HG03469 (cell line): ENCODE results near the gene CMTM2.

Source experiments
- ATAC-seq: cut with Tn5 transposase; IDR thresholded peaks from one replicate; pipeline ENCODE4 v1.9.1; 2021; ENCODE audit warnings: mild to moderate bottlenecking, moderate library complexity, moderate number of reproducible peaks; ENCODE audit not compliant: unreplicated experiment

The CMTM2 gene, protein sequence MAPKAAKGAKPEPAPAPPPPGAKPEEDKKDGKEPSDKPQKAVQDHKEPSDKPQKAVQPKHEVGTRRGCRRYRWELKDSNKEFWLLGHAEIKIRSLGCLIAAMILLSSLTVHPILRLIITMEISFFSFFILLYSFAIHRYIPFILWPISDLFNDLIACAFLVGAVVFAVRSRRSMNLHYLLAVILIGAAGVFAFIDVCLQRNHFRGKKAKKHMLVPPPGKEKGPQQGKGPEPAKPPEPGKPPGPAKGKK

DNA sequence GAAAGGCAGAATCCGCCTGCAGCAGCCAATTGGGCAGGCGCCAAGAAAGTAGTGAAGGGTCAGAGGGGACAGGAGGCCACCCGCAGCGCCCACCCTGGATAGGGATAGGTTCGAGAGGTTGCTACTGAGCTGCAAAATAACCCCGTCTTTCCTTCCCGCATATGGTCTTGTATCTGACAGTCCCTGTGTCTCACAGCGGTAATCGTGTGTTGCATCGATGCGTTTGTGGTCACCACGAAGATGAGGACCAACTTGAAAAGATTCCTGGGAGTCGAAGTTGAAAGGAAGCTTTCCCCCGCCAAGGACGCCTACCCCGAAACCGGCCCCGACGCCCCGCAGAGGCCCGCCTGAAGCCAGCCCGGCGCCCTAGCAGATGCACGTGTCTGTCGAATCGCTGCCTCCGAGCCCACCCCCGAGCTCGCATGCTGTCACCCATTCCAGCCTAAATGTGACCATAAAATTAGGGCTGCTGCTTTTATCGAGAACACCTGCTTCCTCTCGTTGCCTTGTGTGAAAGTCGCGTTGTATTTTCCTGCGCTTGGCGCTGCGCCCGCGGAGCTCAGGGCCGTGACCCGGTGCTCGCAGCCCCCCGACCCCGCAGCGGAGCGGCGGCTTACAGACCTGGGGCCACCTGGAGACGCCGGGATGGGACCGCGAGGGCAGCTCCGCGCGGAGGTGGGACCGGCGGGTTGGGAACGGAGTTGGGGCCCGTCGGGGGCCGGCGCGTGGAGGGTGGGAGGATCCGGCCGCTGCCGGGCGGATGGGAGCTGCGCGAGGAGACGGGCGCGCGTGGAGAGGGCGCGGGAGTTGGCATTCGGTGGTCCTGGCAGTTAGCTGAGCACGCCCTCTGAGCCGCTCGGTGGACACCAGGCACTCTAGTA lies at the start of gene CMTM2:
CMTM2 (plus strand) TSS at position 813 of the 881 bp plus-strand sequence. CDS start 145 bp downstream, outside the sequence.
- no peak for ATAC-seq

DNA sequence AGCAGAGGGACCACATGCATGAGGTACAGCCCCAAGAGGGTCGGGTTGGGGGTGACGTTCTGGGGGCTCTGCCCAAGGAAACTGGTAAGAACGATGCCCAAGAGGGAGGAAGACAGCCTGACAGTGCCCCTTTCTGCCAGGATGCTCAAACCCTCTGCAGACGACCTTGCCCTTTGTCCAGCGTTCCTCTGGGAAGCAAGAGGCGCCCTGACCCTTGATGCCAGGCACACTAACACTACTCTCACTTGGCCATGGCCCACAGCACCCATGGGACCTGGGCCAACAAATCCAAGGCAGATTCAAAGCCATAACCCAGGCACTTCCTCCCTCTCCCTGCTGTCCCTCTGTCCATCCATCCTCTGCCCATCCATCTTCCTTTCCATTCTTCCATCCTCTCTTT lies 49.8 kb upstream of the CMTM2 start:
- no peak for ATAC-seq

DNA sequence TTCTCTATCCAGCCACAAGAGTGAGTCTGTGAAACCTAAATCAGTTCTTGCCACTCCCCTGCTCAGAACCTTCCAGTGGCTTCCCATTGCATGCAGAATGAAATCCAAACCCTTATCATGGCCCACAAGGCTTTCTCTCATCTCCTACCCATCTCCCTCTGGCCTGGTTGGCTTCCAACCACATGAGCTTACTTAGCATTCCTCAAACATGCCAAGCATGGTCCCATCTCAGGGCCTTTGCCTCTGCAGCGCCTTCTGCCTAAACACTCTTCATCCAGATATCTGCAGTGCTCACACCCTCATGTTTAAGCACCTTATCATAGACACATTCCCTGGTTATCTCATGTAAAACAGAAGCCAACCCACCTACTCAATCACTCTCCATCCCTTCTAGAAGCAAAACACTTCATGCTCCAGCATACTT lies 44.9 kb upstream of the CMTM2 start:
- no peak for ATAC-seq

DNA sequence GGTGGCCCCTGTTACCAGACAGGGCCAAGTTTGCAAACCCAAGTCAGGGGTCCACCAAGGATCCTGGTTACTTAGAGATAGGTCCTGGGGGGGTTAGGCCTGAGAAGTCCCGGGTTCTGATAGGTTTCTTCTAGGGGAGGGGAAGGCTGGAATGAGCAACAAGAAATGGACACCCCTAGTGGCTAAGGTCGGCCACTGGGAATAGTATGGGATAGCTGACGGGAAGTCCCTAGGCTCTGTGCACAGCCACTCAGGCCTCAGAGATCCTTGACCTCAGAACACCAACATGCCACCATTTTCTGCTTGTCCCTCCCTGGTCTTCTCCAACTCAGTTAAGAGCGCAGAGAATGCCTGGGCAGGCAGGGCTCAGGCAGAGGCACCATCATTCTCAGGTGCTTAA lies 42.7 kb upstream of the CMTM2 start:
- no peak for ATAC-seq

DNA sequence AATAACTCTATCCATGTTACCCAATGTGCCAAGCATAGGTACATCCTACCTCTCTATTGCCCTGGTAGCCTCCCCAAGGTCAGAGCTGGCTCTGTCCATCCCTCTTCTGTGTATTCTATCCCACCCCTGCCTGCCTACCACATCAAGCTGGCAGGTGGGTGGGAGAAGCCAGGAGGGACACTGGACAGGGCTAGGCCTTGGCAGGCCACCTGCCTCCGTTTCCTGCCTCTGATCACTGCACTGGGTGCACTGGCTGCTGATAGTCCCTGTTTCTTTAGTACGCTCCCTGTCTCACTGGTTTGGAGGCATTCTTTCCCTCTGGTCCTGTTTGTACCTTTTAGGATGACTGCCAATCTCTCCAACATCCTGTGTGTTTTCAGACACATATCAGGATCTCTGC lies 42.0 kb upstream of the CMTM2 start:
- ATAC-seq: no peak

DNA sequence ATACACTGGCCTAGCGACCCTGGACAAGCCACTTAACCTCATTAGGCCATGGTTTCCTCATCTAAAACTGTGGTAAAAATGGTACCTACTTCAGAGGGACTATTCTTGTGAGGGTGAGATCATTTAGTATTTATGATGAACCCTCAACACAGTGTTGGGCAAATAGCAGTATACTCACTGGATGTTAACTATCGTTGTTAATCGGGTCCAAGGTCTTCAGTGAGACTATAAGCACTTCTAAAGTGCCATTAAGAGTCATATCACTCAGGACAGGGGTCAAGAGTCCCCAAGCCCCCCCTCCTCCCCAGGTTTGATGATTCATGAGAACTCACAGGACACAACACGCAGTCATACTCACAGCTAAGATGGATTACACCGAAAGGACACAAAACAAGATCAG lies 40.4 kb upstream of the CMTM2 start:
- ATAC-seq: no peak

DNA sequence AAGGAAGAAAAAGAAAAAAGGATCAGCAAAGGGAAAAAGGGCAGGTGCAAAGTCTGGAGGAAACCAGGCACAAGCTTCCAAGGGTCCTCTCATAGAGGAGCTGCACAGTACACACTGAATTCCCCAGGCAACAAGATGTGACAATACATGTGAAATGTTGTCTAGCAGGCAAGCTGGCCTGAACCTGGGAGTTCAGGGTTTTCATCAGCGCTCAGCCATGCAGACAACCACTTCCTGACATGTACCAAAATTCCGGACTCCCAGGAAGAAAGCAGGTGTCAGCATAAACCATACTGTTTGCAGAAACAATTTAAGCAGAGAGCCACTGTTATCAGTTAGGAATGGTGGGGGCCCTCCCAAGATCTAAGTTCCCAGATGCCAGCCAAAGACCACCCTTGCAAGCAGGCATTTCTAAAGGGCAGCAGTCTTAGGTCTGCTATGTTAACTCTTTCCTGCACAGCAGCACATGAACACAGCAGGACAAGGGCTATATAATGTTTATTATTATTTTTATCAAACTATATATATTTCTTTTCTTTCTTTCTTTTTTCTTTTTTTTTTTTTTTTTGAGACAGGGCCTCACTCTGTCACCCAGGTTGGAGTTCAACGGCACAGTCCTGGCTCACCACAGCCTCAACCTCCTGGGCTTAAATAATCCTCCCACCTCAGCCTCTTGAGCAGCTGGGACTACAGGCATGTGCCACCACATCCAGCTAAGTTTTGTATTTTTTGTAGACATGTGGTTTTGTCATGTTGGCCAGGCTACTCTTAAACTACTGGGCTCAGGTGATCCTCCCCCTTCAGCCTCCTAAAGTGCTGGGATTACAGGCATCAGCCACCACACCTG lies 39.4 kb upstream of the CMTM2 start:
- peak; percentile 65 for ATAC-seq

DNA sequence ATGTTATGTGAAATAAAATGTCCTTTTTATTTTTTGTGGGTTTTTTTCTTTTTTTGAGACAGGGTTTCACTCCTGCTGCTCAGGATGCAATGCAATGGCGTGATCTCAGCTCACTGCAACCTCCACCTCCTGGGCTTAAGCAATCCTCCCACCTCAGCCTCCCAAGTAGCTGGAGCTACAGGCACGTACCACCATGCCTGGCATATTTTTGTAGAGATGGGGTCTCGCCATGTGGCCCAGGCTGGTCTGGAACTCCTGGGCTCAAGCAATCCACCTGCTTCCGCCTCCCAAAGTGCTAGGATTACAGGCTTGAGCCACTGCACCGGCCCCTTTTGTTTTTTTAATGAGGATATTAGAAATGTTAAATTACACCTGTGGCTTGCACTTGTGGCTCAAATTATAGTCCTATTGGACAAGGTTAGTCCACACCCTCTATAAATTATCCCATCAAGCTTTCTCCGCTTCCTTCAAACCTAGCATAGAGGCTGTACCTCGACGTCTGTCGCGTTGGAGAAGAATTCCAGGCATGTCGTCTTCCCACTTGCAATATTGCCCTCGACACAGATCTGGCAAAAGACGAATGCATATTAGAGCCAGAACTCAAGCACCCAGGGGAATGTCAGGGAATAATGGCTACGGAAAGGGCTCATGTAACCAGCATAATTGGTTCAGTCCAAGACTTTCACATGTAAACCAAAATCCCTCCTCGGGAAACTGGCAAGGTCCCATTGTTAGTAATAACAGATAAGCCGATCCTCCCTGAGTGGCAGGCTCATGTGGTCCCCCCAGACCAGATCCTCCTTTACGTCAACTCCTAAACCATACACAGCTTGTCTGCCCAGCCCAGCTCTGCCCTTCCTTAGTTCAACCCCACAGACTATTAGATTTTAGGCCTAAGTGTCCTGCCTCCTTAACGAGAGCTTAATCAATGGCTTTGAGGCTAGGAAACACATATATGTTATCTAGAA lies 37.6 kb upstream of the CMTM2 start:
- ATAC-seq: no peak

DNA sequence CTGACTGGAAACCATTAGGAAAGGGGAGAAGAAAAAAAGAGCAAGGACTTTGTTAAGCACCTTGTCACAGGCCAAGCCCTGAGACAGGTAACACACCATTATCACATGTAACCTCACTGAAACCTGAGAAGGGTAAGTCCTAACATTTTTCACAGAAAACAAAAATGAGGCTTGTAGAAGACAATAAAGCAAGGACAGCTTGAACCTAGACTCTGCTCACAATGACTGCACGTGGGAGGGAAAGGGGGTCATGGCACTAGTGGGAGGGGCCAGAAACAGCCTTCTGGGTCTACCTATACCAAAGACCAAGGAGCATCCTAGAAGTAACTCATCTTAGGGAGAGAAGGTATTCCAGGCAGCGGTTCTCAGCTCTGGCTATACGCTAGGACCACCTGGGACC lies 36.9 kb upstream of the CMTM2 start:
- ATAC-seq: no peak

DNA sequence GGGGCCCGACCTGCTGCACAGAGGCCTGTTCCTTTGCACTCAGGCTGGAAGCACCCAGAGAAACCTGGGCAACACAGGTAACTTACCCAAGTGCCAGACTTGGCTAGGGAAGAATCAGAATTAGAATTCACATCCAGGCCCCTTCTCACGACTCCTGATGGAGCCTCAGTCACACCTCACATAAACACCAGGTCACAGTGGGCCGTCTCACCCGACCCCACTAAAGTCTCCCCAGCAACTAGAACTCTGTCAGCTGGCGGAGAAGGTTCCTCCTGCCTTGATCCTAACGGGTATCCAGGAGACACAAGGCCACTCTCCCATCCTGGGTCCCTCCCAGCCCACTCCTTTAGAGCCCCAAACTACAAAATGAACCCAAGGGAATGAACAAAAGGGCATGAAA lies 35.7 kb upstream of the CMTM2 start:
- no peak for ATAC-seq

DNA sequence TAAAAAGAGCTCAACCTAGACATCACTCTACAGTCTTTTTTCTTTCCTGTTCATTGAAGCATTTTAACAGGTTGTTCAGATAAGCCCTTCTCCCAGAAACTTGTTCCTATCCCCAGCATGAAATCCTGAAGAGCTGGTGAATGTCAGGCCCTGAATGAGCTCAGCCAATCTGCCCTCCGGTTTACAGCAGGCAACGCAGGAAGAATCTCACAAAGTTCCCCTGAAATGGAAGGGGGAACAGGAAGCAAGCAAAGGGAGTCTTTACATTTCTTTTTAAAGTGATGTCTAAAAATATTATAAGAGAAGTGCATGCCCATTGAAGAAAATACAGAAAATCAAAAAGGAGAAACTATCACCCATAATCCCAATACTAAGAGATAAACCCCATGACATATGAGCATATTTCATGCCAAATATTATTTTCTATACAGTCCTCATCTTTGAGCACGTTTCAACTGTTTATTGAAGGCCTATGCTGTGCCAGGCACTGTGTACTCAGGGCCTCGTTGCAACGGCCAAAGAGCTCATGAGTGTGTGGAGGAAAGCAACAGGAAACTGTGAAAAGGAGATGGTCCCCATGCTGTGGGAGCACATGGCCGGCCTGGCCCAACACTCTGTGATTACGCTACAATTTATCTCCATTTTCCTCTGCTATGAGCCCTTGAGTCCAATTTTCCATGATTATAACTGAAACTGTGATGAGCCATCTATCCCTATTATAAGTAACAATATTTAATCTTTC lies 35.1 kb upstream of the CMTM2 start:
- ATAC-seq: no peak

DNA sequence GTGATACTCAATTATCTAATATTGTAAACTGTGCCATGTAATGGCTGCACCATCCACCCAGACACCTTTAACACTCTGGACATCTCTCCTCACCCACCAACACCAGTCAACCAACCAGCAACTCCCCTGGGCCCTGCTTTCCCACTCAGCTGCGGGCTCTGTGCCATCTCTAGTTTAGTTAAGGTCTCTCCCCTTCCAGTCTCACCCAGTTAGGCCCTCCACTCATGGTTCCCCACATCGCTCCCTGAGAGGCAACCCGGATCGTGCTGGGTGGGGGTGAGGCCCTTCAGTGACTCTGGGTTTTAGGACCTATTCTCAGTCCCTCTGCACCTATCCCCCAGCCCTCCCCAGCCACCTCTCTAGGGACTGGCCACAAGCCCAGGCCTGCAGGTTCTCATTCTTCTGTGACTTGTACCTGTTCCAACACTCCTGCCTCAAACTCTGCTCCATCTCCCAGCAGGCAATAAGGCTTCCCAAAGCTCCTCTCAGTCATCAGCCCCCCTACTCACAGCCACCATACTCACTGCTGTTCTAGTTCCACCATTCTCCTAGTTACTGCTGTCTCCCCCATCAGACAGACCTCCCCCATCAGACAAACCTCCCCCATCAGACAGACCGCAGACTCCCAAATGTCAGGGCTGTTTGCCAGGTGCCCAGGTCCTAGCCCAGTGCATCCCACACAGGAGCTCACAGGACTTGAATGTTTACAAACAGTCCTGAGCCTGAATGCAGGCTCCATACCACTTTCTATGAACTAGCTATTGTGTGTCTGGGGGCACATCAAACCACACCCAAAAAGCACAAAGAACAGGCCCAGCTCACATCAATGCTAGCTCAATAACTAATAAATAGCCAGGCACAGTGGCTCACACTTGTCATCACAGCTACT lies 31.9 kb upstream of the CMTM2 start:
- ATAC-seq: no peak

DNA sequence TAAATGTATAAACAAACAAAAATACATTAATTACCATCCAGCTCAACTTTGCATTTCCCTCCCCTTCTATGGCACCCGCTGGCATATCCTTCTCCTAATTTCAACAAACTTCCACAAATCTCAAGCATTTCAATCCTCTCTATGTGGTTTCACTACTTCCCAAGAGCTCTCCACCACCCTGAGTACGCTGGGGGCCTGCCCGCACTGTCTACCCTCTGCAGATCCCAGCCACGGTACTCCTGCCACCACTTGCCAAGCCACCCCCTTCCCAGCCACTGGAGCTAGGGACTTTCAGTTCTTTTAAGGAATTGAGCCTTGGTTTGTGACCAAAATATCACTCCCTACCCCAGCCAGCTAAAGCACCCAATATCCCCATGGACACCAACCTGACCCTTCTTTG lies 31.2 kb upstream of the CMTM2 start:
- no peak for ATAC-seq

DNA sequence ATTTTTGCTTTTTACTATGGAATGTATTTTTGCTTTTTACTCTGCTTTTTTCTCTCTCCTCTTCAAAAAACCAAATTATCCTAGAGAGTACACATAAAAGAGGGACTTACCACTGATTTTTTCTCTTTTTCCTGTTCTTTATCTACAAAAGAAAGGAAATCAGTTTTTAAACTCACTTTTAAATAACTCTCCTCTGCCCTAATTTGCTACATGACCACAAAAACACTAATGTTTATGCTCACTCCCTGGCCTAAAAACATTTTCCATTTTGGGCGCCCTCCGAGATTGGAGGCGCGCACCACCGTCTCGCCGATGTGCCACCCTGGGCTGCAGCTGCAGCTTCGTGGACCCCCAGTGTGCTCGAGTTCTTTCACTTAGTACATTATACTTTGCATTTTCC lies 30.4 kb upstream of the CMTM2 start:
- no peak for ATAC-seq

DNA sequence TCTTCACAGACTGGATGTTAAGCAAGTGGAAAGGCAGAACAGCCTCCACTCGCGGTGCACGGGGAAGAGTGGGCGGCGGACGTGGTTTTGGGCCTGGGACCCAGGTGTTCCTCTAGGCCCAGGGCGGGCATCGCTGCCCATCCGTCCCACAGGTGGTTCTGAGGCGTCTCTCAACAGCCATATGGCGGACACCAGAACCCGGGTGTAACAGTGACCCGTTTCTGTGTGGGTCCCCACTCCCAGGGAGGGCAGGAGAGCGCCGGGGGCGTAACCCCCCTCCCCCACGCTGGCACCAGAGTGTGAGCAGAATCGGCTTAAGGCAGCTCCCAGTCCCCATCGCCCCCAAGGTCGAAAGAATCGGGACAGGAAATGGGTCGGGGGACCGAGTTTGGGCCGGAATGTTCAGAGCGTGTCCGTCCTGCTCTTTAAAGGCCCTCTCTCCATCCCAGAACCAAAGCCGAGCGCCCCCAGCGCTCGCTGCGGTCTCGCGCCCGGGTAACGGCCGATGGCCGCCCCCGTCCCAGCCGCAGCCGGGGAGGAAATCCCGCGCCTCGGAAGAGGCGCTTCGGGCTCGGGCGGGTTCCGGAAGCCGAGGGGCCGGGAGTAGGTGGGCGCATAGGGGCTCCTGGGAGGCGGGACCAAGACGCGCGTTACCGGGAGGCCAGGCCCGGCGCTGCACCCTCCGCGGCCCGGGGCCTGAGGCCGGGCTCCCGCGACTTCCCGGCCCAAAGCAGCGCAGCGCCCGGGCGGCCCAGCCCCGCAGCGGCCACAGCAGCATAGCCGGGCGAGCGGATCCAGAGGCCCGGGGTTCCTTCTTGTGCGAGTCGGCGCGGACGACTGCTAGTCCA lies 29.8 kb upstream of the CMTM2 start, which contains the start of gene TK2:
TK2 (minus strand) TSS at position 839 of the 848 bp plus-strand sequence; CDS start at position 778, 61 bp downstream.
- no peak for ATAC-seq

DNA sequence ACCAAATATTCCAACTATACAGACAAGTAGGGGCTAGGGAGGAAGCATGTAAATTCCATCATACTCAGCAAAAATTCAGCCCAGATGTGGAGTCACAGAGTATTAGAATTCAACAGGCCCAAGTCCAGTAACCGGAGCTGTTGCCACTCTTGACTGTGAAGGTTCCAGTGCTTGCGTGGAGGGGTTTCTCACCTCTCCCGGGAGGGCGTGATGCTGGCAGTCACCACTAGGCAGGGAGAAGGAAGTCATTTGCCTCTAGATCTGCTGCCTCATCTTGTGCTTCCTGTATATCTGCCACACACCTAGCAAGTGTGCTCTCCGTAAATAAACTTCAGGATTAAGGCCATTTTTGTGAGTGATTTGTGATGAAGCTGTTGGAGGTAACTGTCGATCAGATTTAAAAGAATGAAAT lies 27.9 kb upstream of the CMTM2 start:
- ATAC-seq: no peak

DNA sequence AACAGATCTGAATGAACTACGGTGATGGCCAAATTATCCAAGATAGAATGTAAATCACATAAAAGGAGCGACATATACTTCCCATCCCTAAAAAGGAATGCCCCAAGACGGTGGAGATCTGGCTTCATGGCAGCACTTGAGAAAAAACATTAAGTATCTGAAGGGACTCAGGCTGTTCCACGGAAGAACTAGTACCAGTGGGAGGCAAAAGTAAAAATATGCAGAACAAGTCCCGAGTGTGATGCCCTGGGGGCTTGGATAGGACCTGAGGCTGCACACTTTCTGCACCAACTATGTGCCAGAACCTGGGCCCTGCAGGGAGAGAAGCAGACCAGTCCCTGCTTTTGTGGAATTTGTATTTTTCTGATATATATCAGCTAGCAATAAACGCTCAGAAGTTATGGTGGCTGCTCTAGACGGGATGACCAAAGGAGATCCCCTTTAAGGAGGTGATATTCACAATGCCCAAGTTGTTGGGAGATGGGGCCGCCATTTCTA lies 27.4 kb upstream of the CMTM2 start:
- ATAC-seq: no peak
